ENCODE measurements around the gene MAGOHB.
"Not testable (repeated sequence)": the region's sequence is repeated elsewhere in the genome, so short reads cannot be mapped to it uniquely, and the experiment has no call there.

MAGOHB gene

DNA sequence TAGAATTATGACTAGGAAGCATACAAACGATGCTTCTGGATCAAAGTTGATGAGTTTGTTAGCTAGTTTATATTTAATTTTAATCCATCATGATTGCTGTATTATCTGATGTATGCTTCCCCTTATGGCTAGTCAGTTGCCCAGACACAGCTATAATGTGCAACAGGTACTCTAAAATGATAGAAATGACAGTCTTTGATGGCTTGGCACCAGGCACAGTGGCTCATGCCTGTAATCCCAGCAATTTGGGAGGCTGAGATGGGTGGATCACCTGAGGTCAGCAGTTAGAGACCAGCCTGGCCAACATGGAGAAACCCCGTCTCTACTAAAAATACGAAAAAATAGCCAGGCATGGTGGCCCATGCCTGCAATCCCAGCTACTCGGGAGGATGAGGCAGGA, 2.2 kb downstream of the MAGOHB start:
- not testable (repeated sequence) for DNase-seq

DNA sequence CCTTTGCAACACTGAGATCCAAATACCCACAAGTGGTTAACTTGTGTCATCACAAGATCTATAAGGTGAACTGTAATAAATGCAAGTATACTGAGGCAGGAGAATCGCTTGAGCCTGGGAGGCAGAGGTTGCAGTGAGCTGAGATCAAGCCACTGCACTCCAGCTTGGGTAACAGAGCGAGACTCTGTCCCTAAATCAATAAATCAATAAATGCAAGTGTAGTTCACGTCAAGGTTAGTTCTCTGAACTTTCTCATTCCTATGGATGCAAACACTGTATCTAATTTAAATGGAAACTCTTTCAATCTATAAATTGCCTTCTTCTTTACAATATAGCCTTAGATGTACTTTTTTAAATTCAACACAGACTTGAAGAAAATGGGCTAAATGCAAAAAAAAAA, 3.2 kb downstream of the MAGOHB start:
- no peak for DNase-seq

DNA sequence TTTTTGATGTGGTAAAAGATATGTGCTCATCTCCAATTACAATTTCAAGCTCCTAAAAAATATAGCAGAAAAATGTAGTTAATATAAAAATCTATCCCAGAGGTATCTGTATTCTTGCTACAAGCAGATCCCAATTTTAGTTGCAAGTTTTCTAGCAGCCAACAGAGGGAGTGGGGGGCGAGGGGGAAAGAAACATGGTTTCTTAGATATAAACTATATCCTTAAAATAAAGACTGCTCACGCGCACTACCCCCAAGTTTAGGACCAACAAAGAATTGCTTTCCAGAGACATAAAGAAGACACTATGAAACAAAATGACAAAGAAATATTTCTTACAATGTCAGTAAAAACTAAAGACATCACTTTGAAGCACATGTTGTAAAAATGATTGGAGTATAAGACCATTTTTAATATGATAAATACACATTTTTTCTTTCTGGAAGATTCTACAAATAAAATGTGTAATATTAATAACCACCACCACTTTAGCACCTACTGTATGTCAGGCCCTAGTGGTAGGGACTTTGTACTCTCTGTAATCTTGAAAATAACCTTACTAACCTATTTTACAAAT, 5.4 kb downstream of the MAGOHB start:
- no peak for DNase-seq

DNA sequence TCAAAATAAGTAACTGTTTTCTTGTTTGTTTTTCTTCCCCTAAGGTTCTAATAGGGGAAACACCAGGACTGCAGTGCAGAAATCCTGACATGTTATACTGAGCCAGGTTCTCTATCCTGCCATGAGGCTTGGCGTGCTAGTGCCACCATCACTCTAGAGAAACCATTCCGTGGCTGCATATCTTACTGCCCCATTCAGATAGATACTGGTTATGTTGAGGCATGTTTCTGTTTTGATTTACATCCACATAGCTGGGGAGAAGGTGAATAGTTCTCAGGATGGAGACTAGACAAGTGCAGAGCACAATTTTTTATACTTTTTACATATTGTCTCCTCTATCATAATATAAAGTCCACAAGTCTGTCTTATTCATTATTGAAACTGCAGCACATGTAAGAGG, 11.5 kb downstream of the MAGOHB start:
- DNase-seq = no peak

DNA sequence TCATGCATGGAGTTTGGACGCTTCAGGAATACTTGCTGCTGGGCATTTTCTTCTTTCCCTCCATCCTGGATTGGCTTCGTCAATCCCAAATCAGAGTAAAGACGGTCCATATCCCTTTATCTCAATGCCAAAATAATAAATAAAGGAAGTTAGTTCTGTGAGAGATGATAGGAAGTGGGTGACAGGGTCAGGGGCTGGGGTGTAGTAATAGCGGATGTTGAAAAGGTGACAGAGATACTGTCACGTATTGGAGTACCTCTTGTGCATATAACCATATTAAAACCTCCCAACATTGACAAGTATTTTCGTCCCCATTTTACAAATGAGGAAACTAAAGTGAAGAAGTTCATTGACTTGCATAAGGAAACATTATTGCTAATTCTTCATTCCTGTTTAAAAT, 12.4 kb downstream of the MAGOHB start:
- no peak for DNase-seq

DNA sequence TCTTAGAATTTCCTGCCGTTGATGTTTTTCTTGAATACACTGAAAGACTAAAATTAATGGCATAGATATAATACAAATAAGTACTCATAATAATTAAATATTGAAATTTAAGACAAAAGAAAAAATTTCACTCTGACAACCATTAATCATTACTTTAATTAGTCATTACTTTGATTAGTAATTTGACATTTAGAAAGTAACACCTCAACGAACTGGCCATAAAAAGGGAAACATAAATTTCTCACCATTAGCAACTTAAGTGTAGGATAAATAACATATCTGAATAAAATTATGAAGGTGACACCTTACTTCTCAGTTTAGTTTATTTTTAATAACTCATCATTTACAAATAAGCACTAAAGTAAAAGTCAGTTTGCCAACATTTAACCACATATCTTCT, 17.5 kb downstream of the MAGOHB start:
- no peak for DNase-seq

DNA sequence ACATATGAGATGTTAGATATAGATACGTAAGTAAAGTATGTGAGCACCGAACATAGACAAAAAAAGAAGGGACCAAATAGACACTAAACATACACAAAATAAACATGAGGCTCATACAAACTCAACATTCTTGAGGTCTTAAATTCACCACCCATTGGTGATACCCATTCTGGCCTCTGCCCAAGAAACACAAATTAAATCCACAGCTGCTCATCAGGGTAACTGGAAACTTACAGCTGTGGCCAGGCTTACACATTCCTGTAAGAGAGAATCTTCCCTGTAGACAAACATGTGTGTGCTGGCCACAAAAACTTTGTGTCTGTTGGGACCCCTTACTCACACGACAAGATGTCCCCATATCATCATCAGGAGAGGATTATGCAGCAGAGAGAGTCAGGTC, 22.4 kb downstream of the MAGOHB start:
- DNase-seq = no peak

DNA sequence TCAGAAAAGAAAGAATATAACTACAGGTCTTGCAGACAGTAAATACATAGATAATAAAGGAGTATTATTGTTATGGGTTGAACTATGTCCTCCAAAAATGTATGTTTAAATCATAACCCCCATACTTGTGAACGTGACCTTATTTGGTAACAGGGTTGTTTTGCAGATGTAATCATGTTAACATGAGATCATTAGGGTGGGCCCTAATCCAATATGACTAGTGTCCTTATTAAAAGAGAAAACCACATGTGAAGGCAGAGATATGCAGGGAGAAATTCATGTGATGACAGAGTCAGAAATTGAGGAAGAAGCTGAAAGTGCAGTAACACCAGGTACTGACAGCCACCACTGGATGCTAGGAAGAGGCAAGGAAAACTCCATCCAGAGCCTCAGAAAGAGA, 29.0 kb downstream of the MAGOHB start:
- DNase-seq = no peak

DNA sequence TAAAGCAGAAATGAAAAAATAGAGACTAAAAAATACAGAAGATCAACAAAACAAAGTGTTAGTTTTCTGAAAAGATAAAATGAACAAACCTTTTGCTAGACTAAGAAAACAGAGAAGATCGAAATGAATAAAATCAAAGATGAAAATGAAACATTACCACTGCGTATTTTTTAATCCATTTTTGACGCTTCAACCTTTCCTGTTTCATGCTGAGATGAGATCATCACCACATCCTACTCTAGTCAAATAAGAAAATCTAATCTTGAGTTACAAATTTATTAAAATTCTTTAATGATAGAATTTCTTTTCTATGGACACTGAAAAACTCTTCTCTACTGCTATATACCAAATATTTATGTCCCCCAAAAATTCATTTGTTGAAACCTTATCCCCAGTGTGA, 30.7 kb downstream of the MAGOHB start:
- no peak for DNase-seq

DNA sequence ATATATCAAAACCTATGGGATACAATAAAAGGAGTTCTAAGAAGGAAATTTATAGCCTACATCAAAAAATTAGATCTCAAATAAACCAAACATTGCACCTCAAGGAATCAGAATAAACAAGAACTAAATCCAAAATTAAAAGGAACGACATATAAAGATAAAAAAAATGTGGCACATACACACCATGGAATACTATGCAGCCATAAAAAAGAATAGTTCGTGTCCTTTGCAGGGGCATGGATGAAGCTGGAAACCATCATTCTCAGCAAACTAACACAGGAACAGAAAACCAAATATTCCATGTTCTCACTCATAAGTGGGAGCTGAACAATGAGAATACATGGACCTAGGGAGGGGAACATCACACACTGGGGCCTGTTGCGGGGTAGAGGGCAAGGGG, 31.3 kb downstream of the MAGOHB start:
- not testable (repeated sequence) for DNase-seq

DNA sequence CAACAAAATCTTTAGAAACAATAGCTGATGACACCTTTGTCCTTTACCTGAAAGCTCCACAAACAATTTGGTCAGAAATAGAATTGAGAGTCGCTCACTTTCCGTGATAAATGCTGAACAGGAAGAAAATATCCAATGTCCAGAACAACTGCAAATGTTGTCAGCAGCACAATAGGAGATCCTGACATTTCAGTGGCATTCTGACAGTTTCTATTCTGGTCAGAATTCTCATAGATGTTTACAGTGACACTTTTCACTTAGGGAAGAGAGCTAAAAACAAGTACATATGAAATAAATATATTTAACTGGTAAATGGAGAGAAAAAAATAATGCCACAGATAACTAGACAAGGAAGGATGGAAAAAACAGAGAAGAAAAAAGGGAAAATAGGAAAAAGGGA, 39.1 kb downstream of the MAGOHB start:
- no peak for DNase-seq

DNA sequence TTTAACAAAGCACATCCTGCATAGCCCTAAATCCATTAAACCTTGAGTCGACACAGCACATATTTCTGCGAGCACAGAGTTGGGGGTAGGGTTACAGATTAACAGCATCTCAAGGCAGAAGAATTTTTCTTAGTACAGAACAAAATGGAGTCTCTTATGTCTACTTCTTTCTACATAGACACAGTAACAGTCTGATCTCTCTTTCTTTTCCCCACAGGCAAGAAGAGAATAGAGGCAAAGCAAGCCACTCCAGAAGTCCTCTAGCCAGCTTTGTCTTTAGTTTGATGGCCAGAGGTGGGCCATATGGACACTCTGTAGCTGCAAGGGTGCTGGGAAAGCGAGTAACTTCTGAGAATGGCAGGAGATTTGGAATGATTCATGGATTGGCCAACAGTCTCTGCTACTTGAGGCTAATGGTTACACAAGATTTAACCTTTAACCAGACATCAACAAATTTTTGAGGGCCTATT, 41.4 kb downstream of the MAGOHB start:
- not testable (repeated sequence) for DNase-seq

DNA sequence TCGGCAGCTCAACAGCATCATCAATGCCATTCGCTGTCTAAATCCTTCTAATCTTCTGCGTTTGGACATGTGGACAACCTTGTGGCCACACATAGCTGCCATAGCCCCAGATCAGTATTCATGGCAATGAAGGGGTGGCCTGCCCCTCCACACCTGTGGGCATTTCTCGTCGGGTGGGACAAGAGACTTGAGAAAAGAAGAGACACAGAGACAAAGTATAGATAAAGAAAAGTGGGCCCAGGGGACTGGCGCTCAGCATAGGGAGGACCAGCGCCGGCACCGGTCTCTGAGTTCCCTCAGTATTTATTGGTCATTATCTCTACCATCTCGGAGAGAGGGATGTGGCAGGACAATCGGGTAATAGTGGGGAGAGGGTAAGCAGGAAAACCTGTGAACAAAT, 42.3 kb downstream of the MAGOHB start:
- DNase-seq = no peak

DNA sequence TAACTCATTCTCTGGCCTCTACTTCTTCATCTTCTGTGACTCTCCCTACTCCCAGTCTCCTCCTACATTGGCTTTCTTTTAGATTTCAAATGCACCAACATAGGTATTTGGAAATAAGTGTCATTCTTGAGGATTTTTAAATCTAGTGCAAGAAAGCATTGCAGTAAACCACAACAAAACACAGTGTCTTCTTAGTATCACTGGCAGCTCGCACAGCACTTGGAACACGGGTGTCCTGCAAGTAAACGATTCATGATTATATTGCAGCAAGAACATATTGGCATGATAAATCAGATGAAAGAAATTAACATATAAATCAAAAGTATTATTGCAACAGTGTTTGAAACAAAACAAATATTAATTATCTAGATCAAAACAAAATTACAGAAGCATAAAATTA, 45.6 kb downstream of the MAGOHB start:
- no peak for DNase-seq

DNA sequence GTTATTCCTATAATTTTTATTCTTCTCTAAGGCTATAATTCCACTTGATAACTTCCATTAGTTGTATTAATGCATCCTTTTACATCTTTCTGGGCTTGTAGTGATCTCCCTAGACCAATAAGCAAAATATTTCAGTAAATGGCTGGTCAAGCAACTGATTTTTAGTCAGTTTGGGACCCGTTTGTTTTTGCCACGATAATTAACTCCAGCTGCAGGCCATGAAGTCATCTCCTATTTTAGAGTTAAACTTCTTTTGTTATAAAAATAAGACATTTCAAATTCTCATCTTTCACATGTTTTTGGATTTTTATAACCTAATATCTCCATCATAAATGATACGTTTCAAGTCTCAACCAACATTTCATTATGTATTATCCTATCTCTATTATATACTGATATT, 49.4 kb downstream of the MAGOHB start:
- no peak for DNase-seq

DNA sequence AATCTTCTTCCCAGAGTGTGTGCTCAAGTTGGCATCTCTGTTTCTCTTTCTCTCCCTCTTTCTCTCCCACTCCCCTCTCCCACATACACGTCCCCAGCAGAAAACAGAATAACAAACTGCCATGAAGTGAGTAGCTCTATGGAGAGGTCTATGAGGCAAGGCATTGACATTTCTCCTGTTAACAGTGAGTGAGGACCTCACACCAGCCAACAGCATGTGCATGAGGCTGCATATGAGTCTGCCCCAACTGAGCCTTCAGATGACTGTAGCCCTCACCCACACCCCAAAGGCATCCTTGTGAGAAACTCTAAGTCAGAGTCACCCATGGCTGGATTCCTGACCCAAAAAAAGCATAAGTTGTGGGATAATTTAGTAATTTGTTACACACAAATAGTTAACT, 50.4 kb downstream of the MAGOHB start:
- no peak for DNase-seq

DNA sequence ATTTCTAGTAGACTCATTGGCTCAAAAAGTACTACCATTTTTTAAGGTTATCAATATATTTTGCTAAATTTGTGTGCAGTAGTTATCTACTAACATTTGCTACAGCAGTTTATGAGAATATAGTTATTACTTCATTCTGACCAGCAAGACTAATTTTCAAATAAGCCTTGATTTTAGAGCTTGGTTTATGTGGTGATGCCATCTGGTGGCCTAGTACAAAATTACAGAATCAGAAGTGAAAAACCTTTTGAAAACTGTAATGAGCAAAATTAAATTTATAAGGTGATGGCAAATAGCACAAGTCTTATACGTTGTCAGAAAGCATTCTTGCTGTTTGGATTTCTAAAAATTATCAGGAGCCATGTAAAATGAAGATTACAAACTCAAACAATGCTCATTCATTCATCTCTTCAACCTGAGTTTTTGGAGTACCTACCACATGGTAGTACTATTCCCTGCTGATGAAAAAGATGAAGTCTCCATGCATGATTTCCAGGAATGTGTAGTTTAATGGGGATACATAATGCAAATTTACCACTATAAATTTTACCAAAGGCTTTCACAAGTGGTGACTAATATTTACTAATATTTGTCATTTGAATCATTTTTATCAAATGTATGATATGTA, 51.0 kb downstream of the MAGOHB start:
- peak; percentile 5 to 16 for DNase-seq

DNA sequence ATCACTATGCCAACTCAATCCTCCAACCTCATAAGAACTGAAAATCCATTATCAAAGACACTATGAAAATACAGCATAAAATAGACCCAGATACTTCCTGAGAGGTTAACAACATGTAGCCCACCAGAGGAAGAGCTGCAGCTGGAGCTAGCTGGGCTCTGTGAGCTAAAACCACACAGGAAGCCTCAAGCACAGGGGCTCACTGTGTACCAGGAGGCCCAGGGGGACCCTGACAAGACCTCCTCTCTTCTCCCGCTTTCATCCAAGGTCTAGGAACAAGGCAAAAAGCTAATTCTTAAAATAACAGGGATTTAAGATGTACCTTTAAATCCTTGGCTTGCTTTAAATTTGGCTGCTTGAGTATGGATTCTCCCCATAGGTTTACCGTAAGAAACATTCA, 54.2 kb downstream of the MAGOHB start:
- DNase-seq = no peak

DNA sequence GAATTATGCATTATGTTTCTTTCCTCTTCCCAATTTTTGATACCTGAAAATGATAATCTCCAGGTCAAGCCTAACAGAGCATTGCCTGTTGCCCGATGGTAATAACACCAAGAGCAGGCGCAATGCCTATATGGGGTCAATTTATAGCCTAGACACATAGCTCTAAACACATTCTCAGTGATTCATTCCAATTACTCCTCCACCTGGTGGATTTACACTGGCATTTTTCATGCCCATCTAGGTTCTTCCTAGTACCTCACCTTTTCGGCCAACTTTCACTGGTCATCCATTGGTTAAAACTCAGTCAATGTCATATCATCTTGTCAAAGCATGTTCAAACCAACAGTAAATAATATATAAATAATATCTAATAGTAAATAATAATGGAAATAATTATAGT, 54.6 kb downstream of the MAGOHB start:
- no peak for DNase-seq

DNA sequence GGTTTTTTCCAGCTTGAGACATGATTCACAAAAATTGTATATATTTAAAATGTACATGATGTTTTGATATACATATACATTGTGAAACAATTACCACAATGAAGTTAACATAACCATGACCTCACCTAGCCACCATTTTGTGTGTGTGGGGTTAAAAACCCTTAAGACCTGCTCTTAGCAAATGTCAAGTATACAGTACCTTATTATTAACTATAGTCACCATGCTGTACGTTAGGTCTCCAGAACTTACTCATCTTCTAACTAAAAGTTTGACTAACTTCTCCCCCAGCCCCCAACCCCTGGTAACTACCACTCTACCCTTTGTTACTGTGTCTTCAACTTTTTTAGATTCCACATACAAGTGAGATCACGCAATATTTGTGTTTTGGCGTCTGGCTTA, 55.1 kb downstream of the MAGOHB start:
- DNase-seq = no peak

DNA sequence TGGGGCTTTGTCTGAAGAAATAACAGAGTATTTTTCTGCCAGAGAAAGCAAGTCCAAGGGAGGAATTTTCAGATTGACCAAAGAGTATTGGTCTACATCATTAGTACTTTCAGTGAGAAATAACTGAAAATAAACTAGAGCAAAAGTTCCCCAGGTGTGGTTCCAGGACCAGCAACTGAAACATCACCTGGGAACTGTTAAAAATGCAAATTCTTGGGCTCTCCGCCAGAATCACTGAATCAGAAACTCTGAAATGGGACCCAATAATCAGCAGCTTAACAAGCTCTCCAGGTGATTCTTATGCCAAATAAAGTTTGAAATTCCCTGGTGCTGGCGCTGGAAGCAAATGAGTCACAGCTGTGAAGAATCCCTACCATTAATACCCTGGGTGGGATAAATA, 55.6 kb downstream of the MAGOHB start:
- no peak for DNase-seq

DNA sequence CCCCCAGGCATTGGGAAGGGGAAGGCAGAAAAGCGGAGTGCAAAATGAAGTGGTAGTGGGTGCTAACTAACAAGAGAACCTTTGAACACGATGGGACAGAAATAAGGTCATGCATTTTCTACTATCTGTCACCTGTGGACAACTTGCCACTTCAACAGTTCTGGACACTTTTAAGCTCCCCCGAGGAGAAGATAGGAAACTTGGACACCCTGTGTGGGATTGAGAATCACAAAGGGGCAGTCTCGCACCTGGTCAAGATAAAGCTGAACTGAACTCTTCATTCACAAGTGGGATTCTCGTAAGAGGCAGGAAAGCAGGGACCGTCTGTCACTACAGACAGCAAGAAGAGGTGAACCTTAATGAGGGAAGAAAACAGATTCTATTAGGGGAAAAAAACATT, 56.1 kb downstream of the MAGOHB start:
- no peak for DNase-seq

DNA sequence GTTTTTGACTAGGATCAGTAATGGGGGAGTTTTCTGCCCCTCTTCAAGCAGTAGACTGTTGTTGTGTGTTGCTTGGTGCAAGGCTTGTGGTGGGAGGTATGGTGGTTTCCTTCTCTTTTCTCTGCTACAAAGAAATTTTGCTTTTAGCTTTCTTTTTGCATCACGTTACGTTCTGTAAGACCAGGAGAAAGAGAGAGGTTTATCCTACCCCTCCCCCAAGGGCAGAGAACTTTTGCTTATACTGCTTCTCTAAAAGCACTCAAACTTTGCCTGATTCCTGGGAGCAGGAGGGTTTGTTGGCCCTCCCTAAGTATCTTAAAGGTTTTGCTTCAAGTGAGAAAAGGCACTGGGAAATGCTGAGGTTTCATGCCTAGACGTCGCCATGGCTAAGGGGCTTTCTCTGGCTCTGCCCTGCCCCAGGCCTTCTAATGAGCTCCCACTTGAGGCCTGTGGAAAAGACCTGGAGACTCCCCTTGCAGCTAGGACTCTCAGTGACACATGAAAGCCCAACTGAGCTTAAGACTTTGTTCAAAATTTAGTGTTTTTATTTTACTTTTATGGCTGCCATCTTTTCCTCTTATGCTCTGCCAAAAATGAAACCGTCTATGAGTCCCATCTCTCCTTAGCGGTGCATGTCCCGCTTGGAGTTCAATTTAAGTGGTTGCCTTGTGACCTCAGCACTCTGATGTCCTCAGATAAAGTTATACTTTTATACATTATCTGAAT, 58.5 kb downstream of the MAGOHB start:
- DNase-seq = no peak

DNA sequence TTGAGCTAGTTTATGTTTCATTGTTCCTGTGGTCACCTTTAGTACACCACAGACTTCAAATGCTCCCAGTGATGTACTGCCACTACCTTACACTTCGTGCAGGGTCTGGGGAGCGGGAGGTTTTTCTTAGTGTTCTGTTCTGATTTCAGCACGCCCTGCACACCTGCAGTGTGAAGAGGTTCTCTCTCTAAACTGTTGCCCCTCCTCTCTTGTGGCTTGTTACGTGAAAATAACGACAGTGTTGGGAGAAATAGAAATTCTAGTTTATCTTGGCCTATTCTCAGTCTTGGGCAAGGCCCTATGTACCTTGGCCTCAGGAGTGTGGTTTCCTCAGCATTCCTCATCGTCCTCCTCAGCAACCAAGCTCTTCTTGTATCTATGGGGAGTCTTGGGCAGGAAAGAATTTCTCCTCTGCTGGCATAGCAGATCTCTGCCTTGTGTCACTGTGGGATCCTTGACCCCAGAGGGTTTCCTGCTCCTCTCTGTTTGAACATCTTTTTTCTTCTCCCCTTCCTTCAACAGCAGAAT, 59.1 kb downstream of the MAGOHB start:
- DNase-seq = no peak
